ENCODE results near the gene MMP7.

DNA sequence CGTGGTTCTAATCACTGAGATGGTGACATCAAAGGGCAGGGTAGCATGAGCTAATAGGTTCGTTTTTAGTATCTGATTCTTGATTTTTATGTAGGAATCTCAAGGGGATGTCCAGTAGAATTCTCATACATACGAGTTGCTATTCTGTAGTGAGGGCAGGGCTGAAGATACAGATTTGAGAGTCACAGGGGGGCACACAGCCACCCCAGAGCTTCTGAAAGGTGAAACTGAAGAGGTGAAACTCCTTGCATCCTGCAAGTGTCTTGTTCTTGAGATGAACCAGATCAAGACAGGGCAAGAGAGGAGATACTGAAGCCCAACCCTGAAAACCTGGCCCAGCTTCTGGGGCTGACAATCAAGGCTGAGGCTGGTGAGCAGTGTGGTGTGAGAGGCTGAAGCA is 42.3 kb downstream of the MMP7 start:
- TF ChIP-seq CTCF (IDR thresholded peaks at IDR 0.05) (no peak), EZH2 (IDR thresholded peaks at IDR 0.05) (no peak), EZH2phosphoT487 (IDR thresholded peaks at IDR 0.05) (no peak)

Measured in neural progenitor cell (in vitro differentiated cells).